ENCODE data around the gene SRGAP3.

Gene SRGAP3

GRCh38 chr3:9066141-9066540 is 183.3 kb downstream of the SRGAP3 start:
- TF ChIP-seq INSM2 (tag by site-specific recombination; IDR thresholded peaks at IDR 0.05) (no peak), ZBTB26 (tag by site-specific recombination; optimal IDR thresholded peaks at IDR 0.05) (no peak), ZNF221 (tag by site-specific recombination; IDR thresholded peaks at IDR 0.05; ENCODE audit: borderline replicate concordance) (no peak), ZNF585B (tag by site-specific recombination; IDR thresholded peaks at IDR 0.05) (no peak), TSHZ1 (tag by site-specific recombination; IDR thresholded peaks at IDR 0.05; ENCODE audit: borderline replicate concordance) (no peak), SP7 (tag by site-specific recombination; IDR thresholded peaks at IDR 0.05) (no peak), ZNF37A (tag by site-specific recombination; IDR thresholded peaks at IDR 0.05) (no peak), ZSCAN23 (tag by site-specific recombination; IDR thresholded peaks at IDR 0.05) (no peak), ZNF654 (tag by site-specific recombination; IDR thresholded peaks at IDR 0.05; ENCODE audit: low read depth) (no peak), OVOL3 (tag by site-specific recombination; IDR thresholded peaks at IDR 0.05) (no peak), ZNF416 (tag by site-specific recombination; IDR thresholded peaks at IDR 0.05) (no peak)
- POLR2A ChIA-PET: no interaction called here

GRCh38 chr3:9064850-9065249 is 184.6 kb downstream of the SRGAP3 start:
- H3K27ac ChIP-seq (ENCODE audit: extremely low read depth, low read depth, low read length): no peak overlapping the region
- H3K36me3 ChIP-seq (ENCODE audit: control insufficient read depth in 2 of 2, insufficient read depth in 1 of 2, low read length in 2 of 2): no peaks in the 10 kb centered on the region
- ChIA-PET CTCF (interaction anchor here (0.8 to 3.5 kb wide), 2 partner anchors 77 to 237 kb away, joined by 4 to 28 read pairs; no protein-coding TSS in a partner anchor), POLR2A (no interaction called here)
- H3K4me1 ChIP-seq (ENCODE audit: control insufficient read depth, insufficient read depth, low read length): no peaks in the 10 kb centered on the region
- no peaks in the 10 kb centered on the region; the same call in 1 of the 2 replicates for H3K9me3 ChIP-seq (ENCODE audit: control insufficient read depth, insufficient read depth, low read depth, low read length)
- H3K4me3 ChIP-seq (ENCODE audit: low read depth, low read length): no peak overlapping the region
- TF ChIP-seq ZNF404 (tag by site-specific recombination; IDR thresholded peaks at IDR 0.05) (no peak), BCL11A (tag by site-specific recombination; IDR thresholded peaks at IDR 0.05; ENCODE audit: low read depth) (no peak), ZNF391 (tag by site-specific recombination; IDR thresholded peaks at IDR 0.05; ENCODE audit: borderline replicate concordance, low read depth) (no peak), ZNF202 (tag by site-specific recombination; IDR thresholded peaks at IDR 0.05; ENCODE audit: borderline replicate concordance) (no peak), SCRT1 (tag by site-specific recombination; IDR thresholded peaks at IDR 0.05; ENCODE audit: borderline replicate concordance) (no peak), ZFHX2 (tag by site-specific recombination; conservative IDR thresholded peaks at IDR 0.05) (no peak), ZNF10 (tag by site-specific recombination; IDR thresholded peaks at IDR 0.05) (no peak), PRDM10 (tag by site-specific recombination; IDR thresholded peaks at IDR 0.05) (no peak)

More at GRCh38 chr3:9066141-9066540, 183.3 kb downstream of the SRGAP3 start:
- H3K4me1 ChIP-seq (ENCODE audit: control insufficient read depth, insufficient read depth, low read length): no peaks in the 10 kb centered on the region
- H3K27ac ChIP-seq (ENCODE audit: extremely low read depth, low read depth, low read length): no peak overlapping the region
- CTCF ChIA-PET: interaction anchor here (0.6 to 3.5 kb wide), 5 partner anchors 16 to 304 kb away, joined by 3 to 28 read pairs (median 4); no protein-coding TSS in a partner anchor
- no peaks in the 10 kb centered on the region; the same call in 1 of the 2 replicates for H3K9me3 ChIP-seq (ENCODE audit: control insufficient read depth, insufficient read depth, low read depth, low read length)
- H3K4me3 ChIP-seq (ENCODE audit: low read depth, low read length): no peak overlapping the region
- no peaks in the 10 kb centered on the region for H3K36me3 ChIP-seq (ENCODE audit: control insufficient read depth in 2 of 2, insufficient read depth in 1 of 2, low read length in 2 of 2)
